Measurements from ENCODE around the gene PTER. TPM values are rescaled to one million over a fixed set of nuclear protein-coding genes. Genes with fewer than 3 reads are reported as not detected.

The PTER gene
- total and polyA plus RNA-seq, 9 of the 15 experiments (the other 6 are each of a cell fraction or from before 2014, with no cell fraction given), result 15.5 to 42.1 (median 28.6) TPM

DNA sequence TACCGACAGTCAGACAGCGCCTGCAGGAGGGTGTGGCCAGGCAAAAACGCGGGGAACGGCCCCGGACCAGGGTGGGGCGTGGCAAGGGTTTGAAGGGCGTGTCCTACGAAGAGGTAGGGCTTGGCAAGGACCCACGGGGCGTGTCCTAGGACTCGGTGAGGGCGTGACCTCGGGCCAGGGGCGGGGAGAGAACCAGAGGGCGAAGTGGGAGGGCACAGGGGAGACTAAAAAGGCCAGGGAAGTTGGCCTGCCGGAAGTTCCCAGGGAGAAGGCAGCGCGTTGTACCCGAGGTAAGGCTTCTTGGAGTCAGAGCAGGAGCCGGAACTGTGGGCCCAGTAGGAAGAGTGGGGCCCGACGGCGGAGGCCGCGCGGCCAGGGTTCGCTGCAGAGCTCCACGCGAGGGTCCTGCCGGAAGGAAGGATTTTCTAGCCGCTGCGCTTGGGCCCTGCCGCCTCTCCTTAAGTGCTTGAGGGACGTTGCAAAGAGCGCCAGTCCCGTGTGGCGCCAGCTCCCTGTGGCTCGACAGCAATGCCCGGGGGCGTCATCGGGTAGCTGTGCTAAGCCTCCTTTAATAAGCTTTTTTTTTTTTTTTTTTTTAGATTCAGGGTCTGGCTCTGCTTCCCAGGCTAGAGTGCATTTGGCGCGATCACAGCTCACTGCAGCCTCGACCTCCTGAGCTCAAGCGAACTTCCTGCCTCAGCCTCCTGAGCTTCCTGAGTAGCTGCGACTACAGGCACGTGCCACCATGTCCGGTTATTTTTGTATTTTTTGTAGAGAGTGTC lies at the start of gene PTER (continued):
- TF ChIP-seq, protein P1, sequence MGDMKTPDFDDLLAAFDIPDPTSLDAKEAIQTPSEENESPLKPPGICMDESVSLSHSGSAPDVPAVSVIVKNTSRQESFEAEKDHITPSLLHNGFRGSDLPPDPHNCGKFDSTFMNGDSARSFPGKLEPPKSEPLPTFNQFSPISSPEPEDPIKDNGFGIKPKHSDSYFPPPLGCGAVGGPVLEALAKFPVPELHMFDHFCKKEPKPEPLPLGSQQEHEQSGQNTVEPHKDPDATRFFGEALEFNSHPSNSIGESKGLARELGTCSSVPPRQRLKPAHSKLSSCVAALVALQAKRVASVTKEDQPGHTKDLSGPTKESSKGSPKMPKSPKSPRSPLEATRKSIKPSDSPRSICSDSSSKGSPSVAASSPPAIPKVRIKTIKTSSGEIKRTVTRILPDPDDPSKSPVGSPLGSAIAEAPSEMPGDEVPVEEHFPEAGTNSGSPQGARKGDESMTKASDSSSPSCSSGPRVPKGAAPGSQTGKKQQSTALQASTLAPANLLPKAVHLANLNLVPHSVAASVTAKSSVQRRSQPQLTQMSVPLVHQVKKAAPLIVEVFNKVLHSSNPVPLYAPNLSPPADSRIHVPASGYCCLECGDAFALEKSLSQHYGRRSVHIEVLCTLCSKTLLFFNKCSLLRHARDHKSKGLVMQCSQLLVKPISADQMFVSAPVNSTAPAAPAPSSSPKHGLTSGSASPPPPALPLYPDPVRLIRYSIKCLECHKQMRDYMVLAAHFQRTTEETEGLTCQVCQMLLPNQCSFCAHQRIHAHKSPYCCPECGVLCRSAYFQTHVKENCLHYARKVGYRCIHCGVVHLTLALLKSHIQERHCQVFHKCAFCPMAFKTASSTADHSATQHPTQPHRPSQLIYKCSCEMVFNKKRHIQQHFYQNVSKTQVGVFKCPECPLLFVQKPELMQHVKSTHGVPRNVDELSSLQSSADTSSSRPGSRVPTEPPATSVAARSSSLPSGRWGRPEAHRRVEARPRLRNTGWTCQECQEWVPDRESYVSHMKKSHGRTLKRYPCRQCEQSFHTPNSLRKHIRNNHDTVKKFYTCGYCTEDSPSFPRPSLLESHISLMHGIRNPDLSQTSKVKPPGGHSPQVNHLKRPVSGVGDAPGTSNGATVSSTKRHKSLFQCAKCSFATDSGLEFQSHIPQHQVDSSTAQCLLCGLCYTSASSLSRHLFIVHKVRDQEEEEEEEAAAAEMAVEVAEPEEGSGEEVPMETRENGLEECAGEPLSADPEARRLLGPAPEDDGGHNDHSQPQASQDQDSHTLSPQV (IDR thresholded peaks at IDR 0.05), result peak; percentile 81; the same call in 1 of the 2 replicates
- TF ChIP-seq, protein P2, sequence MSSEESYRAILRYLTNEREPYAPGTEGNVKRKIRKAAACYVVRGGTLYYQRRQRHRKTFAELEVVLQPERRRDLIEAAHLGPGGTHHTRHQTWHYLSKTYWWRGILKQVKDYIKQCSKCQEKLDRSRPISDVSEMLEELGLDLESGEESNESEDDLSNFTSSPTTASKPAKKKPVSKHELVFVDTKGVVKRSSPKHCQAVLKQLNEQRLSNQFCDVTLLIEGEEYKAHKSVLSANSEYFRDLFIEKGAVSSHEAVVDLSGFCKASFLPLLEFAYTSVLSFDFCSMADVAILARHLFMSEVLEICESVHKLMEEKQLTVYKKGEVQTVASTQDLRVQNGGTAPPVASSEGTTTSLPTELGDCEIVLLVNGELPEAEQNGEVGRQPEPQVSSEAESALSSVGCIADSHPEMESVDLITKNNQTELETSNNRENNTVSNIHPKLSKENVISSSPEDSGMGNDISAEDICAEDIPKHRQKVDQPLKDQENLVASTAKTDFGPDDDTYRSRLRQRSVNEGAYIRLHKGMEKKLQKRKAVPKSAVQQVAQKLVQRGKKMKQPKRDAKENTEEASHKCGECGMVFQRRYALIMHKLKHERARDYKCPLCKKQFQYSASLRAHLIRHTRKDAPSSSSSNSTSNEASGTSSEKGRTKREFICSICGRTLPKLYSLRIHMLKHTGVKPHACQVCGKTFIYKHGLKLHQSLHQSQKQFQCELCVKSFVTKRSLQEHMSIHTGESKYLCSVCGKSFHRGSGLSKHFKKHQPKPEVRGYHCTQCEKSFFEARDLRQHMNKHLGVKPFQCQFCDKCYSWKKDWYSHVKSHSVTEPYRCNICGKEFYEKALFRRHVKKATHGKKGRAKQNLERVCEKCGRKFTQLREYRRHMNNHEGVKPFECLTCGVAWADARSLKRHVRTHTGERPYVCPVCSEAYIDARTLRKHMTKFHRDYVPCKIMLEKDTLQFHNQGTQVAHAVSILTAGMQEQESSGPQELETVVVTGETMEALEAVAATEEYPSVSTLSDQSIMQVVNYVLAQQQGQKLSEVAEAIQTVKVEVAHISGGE (CRISPR knock-in tag; IDR thresholded peaks at IDR 0.05), result peak in 1 of 3 experiments; percentile 77; a peak in 2 of 6 replicates
- TF ChIP-seq SMAD4 (CRISPR knock-in tag; conservative IDR thresholded peaks at IDR 0.05) (peak; percentile 50; the same call in 1 of the 2 replicates), ETV1 (tag; conservative IDR thresholded peaks at IDR 0.05; ENCODE audit: low read depth) (peak; percentile 72), CHCHD3 (CRISPR knock-in tag; IDR thresholded peaks at IDR 0.05) (peak; percentile 90; the same call in 1 of the 2 replicates), RBFOX2 (IDR thresholded peaks at IDR 0.05; ENCODE audit: low read depth, low read length) (peak; percentile 97), NR2C1 (IDR thresholded peaks at IDR 0.05) (no peak), NR2C1 (tag; IDR thresholded peaks at IDR 0.05) (peak; percentile 13; the same call in 1 of the 2 replicates), CREM (IDR thresholded peaks at IDR 0.05; ENCODE audit: low read depth) (peak; percentile 19; the same call in 1 of the 2 replicates), EP400 (IDR thresholded peaks at IDR 0.05) (peak; percentile 76)
- TF ChIP-seq, protein P3, sequence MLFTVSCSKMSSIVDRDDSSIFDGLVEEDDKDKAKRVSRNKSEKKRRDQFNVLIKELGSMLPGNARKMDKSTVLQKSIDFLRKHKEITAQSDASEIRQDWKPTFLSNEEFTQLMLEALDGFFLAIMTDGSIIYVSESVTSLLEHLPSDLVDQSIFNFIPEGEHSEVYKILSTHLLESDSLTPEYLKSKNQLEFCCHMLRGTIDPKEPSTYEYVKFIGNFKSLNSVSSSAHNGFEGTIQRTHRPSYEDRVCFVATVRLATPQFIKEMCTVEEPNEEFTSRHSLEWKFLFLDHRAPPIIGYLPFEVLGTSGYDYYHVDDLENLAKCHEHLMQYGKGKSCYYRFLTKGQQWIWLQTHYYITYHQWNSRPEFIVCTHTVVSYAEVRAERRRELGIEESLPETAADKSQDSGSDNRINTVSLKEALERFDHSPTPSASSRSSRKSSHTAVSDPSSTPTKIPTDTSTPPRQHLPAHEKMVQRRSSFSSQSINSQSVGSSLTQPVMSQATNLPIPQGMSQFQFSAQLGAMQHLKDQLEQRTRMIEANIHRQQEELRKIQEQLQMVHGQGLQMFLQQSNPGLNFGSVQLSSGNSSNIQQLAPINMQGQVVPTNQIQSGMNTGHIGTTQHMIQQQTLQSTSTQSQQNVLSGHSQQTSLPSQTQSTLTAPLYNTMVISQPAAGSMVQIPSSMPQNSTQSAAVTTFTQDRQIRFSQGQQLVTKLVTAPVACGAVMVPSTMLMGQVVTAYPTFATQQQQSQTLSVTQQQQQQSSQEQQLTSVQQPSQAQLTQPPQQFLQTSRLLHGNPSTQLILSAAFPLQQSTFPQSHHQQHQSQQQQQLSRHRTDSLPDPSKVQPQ (CRISPR knock-in tag; IDR thresholded peaks at IDR 0.05; ENCODE audit: borderline replicate concordance), result no peak
- TF ChIP-seq, protein P4, sequence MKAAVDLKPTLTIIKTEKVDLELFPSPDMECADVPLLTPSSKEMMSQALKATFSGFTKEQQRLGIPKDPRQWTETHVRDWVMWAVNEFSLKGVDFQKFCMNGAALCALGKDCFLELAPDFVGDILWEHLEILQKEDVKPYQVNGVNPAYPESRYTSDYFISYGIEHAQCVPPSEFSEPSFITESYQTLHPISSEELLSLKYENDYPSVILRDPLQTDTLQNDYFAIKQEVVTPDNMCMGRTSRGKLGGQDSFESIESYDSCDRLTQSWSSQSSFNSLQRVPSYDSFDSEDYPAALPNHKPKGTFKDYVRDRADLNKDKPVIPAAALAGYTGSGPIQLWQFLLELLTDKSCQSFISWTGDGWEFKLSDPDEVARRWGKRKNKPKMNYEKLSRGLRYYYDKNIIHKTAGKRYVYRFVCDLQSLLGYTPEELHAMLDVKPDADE (conservative IDR thresholded peaks at IDR 0.05; ENCODE audit: control insufficient read depth, low read depth, low read length), result 0 out of 2 replicates have a peak, but pooled peaks have one; percentile 36

Data from K562 (cell line).